HG03378 (cell line): Measurements from ENCODE around the gene CAVIN1.
"Not testable (repeated sequence)": the region's sequence is repeated elsewhere in the genome, so short reads cannot be mapped to it uniquely, and the experiment has no call there.

Experiments used
- ATAC-seq: cut with Tn5 transposase; IDR thresholded peaks from one replicate; pipeline ENCODE4 v1.9.1; 2021; ENCODE audit warnings: mild to moderate bottlenecking, moderate library complexity; ENCODE audit not compliant: unreplicated experiment

CAVIN1 gene

GRCh38 chr17:42436391-42436790 lies 13.3 kb upstream of the CAVIN1 start:
- ATAC-seq: no peak

GRCh38 chr17:42431758-42432161 lies 8.7 kb upstream of the CAVIN1 start:
- ATAC-seq: no peak

GRCh38 chr17:42429726-42430447 lies 6.8 kb upstream of the CAVIN1 start:
- no peak for ATAC-seq

- no peak for ATAC-seq
These were observed 5.3 kb upstream of the CAVIN1 start for GRCh38 chr17:42428141-42428944.

- ATAC-seq: no peak
These were observed 2.0 kb upstream of the CAVIN1 start for GRCh38 chr17:42424991-42425610.

- ATAC-seq: no peak
These were observed 710 bp upstream of the CAVIN1 start for GRCh38 chr17:42423766-42424165.

- ATAC-seq: no peak
These were observed 571 bp downstream of the CAVIN1 start for GRCh38 chr17:42422412-42422957.

GRCh38 chr17:42421507-42422338 lies 1.3 kb downstream of the CAVIN1 start:
- ATAC-seq: no peak

GRCh38 chr17:42421136-42421506 lies 1.9 kb downstream of the CAVIN1 start:
- ATAC-seq: no peak

GRCh38 chr17:42417981-42418380 lies 5.1 kb downstream of the CAVIN1 start:
- not testable (repeated sequence) for ATAC-seq

- no peak for ATAC-seq
These were observed 8.2 kb downstream of the CAVIN1 start for GRCh38 chr17:42414704-42415409.

GRCh38 chr17:42413464-42414040 lies 9.5 kb downstream of the CAVIN1 start:
- no peak for ATAC-seq

GRCh38 chr17:42411905-42412679 lies 11.0 kb downstream of the CAVIN1 start:
- no peak for ATAC-seq

GRCh38 chr17:42411361-42411760 lies 11.7 kb downstream of the CAVIN1 start:
- ATAC-seq: no peak

- ATAC-seq: no peak
These were observed 12.8 kb downstream of the CAVIN1 start for GRCh38 chr17:42410319-42410685.

GRCh38 chr17:42409523-42410318 lies 13.3 kb downstream of the CAVIN1 start:
- ATAC-seq: no peak

GRCh38 chr17:42408061-42408460 lies 15.0 kb downstream of the CAVIN1 start:
- no peak for ATAC-seq

- no peak for ATAC-seq
These were observed 15.7 kb downstream of the CAVIN1 start for GRCh38 chr17:42407289-42407836.
